Measurements from ENCODE around the gene GDPD5.

DNA sequence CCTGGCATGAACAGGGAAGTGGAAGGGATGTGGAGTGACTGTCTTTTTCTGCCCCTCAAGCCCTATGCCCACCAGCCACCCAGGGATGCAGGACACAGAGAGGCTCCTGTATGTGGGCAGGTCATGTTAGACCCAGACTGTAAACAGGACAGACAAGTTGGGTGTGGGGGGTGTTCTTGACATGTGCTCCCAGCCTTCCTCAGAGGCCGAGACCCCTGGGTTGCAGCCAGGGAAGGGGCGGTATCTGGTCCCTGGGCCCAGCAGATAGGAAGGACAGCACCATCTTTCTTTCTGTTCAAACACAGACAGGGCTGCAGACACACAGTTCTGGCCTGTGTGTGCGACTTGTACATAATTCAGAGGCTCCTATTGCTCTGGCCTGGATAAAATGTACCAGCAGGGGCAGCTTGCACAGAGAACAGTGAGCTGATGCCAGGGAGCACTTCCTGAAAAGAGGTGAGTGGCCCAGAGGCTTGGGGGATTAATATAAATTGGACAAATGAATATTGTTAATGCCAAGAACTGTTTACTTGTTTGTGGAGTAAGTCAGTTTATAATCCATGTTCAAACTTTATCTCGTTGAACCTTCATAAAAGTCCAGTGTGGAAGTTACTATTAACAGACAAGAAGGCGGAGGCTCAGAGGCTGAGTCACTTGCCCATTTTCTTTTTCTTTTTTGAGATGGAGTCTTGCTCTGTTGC, 16.6 kb downstream of the GDPD5 start:
- TF ChIP-seq CTCF (conservative IDR thresholded peaks at IDR 0.05; ENCODE audit: low read length) (peak; percentile 42; the same call in 1 of the 2 replicates), EZH2phosphoT487 (IDR thresholded peaks at IDR 0.05; ENCODE audit: borderline replicate concordance, low read depth, low read length) (no peak)
